ENCODE data around the gene PPAN. TPM values are rescaled to one million over a fixed set of nuclear protein-coding genes. Genes with fewer than 3 reads are reported as not detected.

PPAN gene
- total and polyA plus RNA-seq, 4 donors, result 13.1 to 30.9 (median 24.5) TPM

- H3K27me3 ChIP-seq (ENCODE audit: control insufficient read depth in 1 of 2, insufficient read depth in 2 of 2, low read length in 1 of 2), result no peaks in the 10 kb centered on the region
- peaks cover 3 to 14% of the 10 kb centered on the region in 2 donors for H3K36me3 ChIP-seq (ENCODE audit: control insufficient read depth in 1 of 2, insufficient read depth in 2 of 2, low read length in 1 of 2)
- no peaks in the 10 kb centered on the region for H3K4me1 ChIP-seq (ENCODE audit: control insufficient read depth in 1 of 2, insufficient read depth in 2 of 2, low read length in 2 of 2)
- no peak overlapping the region for H3K4me3 ChIP-seq (ENCODE audit: low read length in 2 of 2)
- WGBS, 2 donors, result 95 to 97% methylated on average over 14 of the region's 14 CpGs
- ATAC-seq (ENCODE audit: low FRiP score) (no peak), DNase-seq (no peak)
- no peak overlapping the region for H3K27ac ChIP-seq (ENCODE audit: low read depth in 1 of 2, low read length in 2 of 2)
- no peaks in the 10 kb centered on the region for H3K9me3 ChIP-seq (ENCODE audit: control insufficient read depth, low read length)
- intact Hi-C loops (cut with DNase I), result no loop called here
Observed at GRCh38 chr19:10146142-10146541, 40.0 kb downstream of the PPAN start.

GRCh38 chr19:10149427-10149826, 43.3 kb downstream of the PPAN start:
- H3K4me3 ChIP-seq (ENCODE audit: low read length in 2 of 2), result no peak overlapping the region
- peaks cover 0 to 21% of the 10 kb centered on the region in 2 donors for H3K36me3 ChIP-seq (ENCODE audit: control insufficient read depth in 1 of 2, insufficient read depth in 2 of 2, low read length in 1 of 2)
- 94% methylated on average over 12 of the region's 12 CpGs for WGBS, 2 donors
- no peak for ATAC-seq (ENCODE audit: low FRiP score)
- DNase-seq, result no peak
- intact Hi-C loops (cut with DNase I), result no loop called here
- H3K27ac ChIP-seq (ENCODE audit: low read depth in 1 of 2, low read length in 2 of 2), result no peak overlapping the region
- H3K4me1 ChIP-seq (ENCODE audit: control insufficient read depth in 1 of 2, insufficient read depth in 2 of 2, low read length in 2 of 2), result no peaks in the 10 kb centered on the region
- no peaks in the 10 kb centered on the region for H3K27me3 ChIP-seq (ENCODE audit: control insufficient read depth in 1 of 2, insufficient read depth in 2 of 2, low read length in 1 of 2)
- H3K9me3 ChIP-seq (ENCODE audit: control insufficient read depth, low read length), result no peaks in the 10 kb centered on the region

GRCh38 chr19:10151521-10151920, 45.4 kb downstream of the PPAN start:
- intact Hi-C loops (cut with DNase I), result no loop called here
- Histone ChIP-seq H3K4me1 (ENCODE audit: control insufficient read depth in 1 of 2, insufficient read depth in 2 of 2, low read length in 2 of 2) (no peaks in the 10 kb centered on the region), H3K9me3 (ENCODE audit: control insufficient read depth, low read length) (no peaks in the 10 kb centered on the region), H3K27ac (ENCODE audit: low read depth in 1 of 2, low read length in 2 of 2) (no peak overlapping the region), H3K4me3 (ENCODE audit: low read length in 2 of 2) (no peak overlapping the region), H3K27me3 (ENCODE audit: control insufficient read depth in 1 of 2, insufficient read depth in 2 of 2, low read length in 1 of 2) (no peaks in the 10 kb centered on the region), H3K36me3 (ENCODE audit: control insufficient read depth in 1 of 2, insufficient read depth in 2 of 2, low read length in 1 of 2) (peaks cover 0 to 15% of the 10 kb centered on the region in 2 donors)
- DNase-seq (no peak), ATAC-seq (ENCODE audit: low FRiP score) (no peak)
- 84 to 85% methylated on average over 5 of the region's 5 CpGs for WGBS, 2 donors

GRCh38 chr19:10152100-10152499, 45.9 kb downstream of the PPAN start:
- Histone ChIP-seq H3K9me3 (ENCODE audit: control insufficient read depth, low read length) (no peaks in the 10 kb centered on the region), H3K4me1 (ENCODE audit: control insufficient read depth in 1 of 2, insufficient read depth in 2 of 2, low read length in 2 of 2) (no peaks in the 10 kb centered on the region), H3K27me3 (ENCODE audit: control insufficient read depth in 1 of 2, insufficient read depth in 2 of 2, low read length in 1 of 2) (no peaks in the 10 kb centered on the region), H3K27ac (ENCODE audit: low read depth in 1 of 2, low read length in 2 of 2) (no peak overlapping the region), H3K36me3 (ENCODE audit: control insufficient read depth in 1 of 2, insufficient read depth in 2 of 2, low read length in 1 of 2) (peaks cover 0 to 15% of the 10 kb centered on the region in 2 donors), H3K4me3 (ENCODE audit: low read length in 2 of 2) (no peak overlapping the region)
- DNase-seq (no peak), ATAC-seq (ENCODE audit: low FRiP score) (no peak)
- intact Hi-C loops (cut with DNase I), result no loop called here
- WGBS, 2 donors, result 80 to 89% methylated on average over 3 of the region's 3 CpGs

- peaks cover 0 to 10% of the 10 kb centered on the region in 2 donors for H3K36me3 ChIP-seq (ENCODE audit: control insufficient read depth in 1 of 2, insufficient read depth in 2 of 2, low read length in 1 of 2)
- H3K4me1 ChIP-seq (ENCODE audit: control insufficient read depth in 1 of 2, insufficient read depth in 2 of 2, low read length in 2 of 2), result no peaks in the 10 kb centered on the region
- no peak overlapping the region for H3K27ac ChIP-seq (ENCODE audit: low read depth in 1 of 2, low read length in 2 of 2)
- H3K4me3 ChIP-seq (ENCODE audit: low read length in 2 of 2), result no peak overlapping the region
- intact Hi-C loops (cut with DNase I), result no loop called here
- no peak for DNase-seq
- ATAC-seq (ENCODE audit: low FRiP score), result no peak
- no peaks in the 10 kb centered on the region for H3K27me3 ChIP-seq (ENCODE audit: control insufficient read depth in 1 of 2, insufficient read depth in 2 of 2, low read length in 1 of 2)
- no peaks in the 10 kb centered on the region for H3K9me3 ChIP-seq (ENCODE audit: control insufficient read depth, low read length)
- WGBS, 2 donors, result 93% methylated on average over 4 of the region's 4 CpGs
Observed at GRCh38 chr19:10155839-10156238, 49.7 kb downstream of the PPAN start.

- no peak for ATAC-seq (ENCODE audit: low FRiP score)
- H3K27me3 ChIP-seq (ENCODE audit: control insufficient read depth in 1 of 2, insufficient read depth in 2 of 2, low read length in 1 of 2), result no peaks in the 10 kb centered on the region
- no peak overlapping the region for H3K4me3 ChIP-seq (ENCODE audit: low read length in 2 of 2)
- peaks cover 0 to 2% of the 10 kb centered on the region in 2 donors for H3K36me3 ChIP-seq (ENCODE audit: control insufficient read depth in 1 of 2, insufficient read depth in 2 of 2, low read length in 1 of 2)
- no peak for DNase-seq
- no peaks in the 10 kb centered on the region for H3K4me1 ChIP-seq (ENCODE audit: control insufficient read depth in 1 of 2, insufficient read depth in 2 of 2, low read length in 2 of 2)
- WGBS, 2 donors, result 92 to 93% methylated on average over 8 of the region's 8 CpGs
- no peaks in the 10 kb centered on the region for H3K9me3 ChIP-seq (ENCODE audit: control insufficient read depth, low read length)
- intact Hi-C loops (cut with DNase I), result no loop called here
- no peak overlapping the region for H3K27ac ChIP-seq (ENCODE audit: low read depth in 1 of 2, low read length in 2 of 2)
Observed at GRCh38 chr19:10158071-10158470, 51.9 kb downstream of the PPAN start.

GRCh38 chr19:10158485-10158884, 52.3 kb downstream of the PPAN start:
- no peaks in the 10 kb centered on the region for H3K9me3 ChIP-seq (ENCODE audit: control insufficient read depth, low read length)
- intact Hi-C loops (cut with DNase I), result no loop called here
- DNase-seq (no peak), ATAC-seq (ENCODE audit: low FRiP score) (no peak)
- no peaks in the 10 kb centered on the region for H3K27me3 ChIP-seq (ENCODE audit: control insufficient read depth in 1 of 2, insufficient read depth in 2 of 2, low read length in 1 of 2)
- H3K27ac ChIP-seq (ENCODE audit: low read depth in 1 of 2, low read length in 2 of 2), result no peak overlapping the region
- H3K36me3 ChIP-seq (ENCODE audit: control insufficient read depth in 1 of 2, insufficient read depth in 2 of 2, low read length in 1 of 2), result peaks cover 0 to 2% of the 10 kb centered on the region in 2 donors
- no peak overlapping the region for H3K4me3 ChIP-seq (ENCODE audit: low read length in 2 of 2)
- 94 to 95% methylated on average over 11 of the region's 11 CpGs for WGBS, 2 donors
- no peaks in the 10 kb centered on the region for H3K4me1 ChIP-seq (ENCODE audit: control insufficient read depth in 1 of 2, insufficient read depth in 2 of 2, low read length in 2 of 2)

- H3K4me3 ChIP-seq (ENCODE audit: low read length in 2 of 2), result no peak overlapping the region
- intact Hi-C loops (cut with DNase I), result no loop called here
- no peak overlapping the region for H3K27ac ChIP-seq (ENCODE audit: low read depth in 1 of 2, low read length in 2 of 2)
- H3K4me1 ChIP-seq (ENCODE audit: control insufficient read depth in 1 of 2, insufficient read depth in 2 of 2, low read length in 2 of 2), result no peaks in the 10 kb centered on the region
- WGBS, 2 donors, result 86 to 87% methylated on average over 16 of the region's 16 CpGs
- no peak for ATAC-seq (ENCODE audit: low FRiP score)
- H3K27me3 ChIP-seq (ENCODE audit: control insufficient read depth in 1 of 2, insufficient read depth in 2 of 2, low read length in 1 of 2), result no peaks in the 10 kb centered on the region
- DNase-seq, result no peak
- H3K36me3 ChIP-seq (ENCODE audit: control insufficient read depth in 1 of 2, insufficient read depth in 2 of 2, low read length in 1 of 2), result no peaks in the 10 kb centered on the region
- no peaks in the 10 kb centered on the region for H3K9me3 ChIP-seq (ENCODE audit: control insufficient read depth, low read length)
Observed at GRCh38 chr19:10159610-10160009, 53.4 kb downstream of the PPAN start.

Measured in aorta (tissue), 5 donors.